Stimulated activated CD8-positive, alpha-beta memory T cell treated with anti-CD3 and anti-CD28 coated beads, Interleukin-15, amount 100 ng/mL, for 4 hours (primary cell): Measurements from ENCODE around the gene FRMD3.

Experiments
- DNase-seq, 2 donors: peaks; one replicate each; pipeline ENCODE4 v3.0.0-alpha.2; 2020; ENCODE audit warnings: low read depth in 2 of 2

Gene FRMD3

DNA sequence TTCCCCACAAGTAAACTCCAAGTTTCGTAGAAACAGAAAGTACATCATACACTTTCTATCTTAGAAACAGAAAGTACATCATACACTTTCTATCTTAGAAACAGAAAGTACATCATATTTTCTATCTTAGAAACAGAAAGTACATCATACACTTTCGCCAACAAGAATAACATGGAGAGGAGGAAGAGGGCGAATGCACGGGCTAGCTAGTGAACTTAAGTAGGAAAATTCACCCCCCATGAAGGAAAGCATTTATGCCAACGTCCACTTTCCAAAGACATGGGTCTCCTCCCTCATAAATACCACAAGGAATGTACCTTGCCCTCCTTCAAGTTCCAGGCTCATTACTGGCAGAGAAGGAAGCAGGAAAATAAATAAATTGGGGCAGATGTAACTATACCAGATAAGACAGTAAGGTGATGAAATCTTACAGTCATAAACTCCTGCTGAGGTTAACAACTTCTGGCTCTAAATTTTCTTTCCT, 64.7 kb downstream of the FRMD3 start:
- DNase-seq, result no peak

DNA sequence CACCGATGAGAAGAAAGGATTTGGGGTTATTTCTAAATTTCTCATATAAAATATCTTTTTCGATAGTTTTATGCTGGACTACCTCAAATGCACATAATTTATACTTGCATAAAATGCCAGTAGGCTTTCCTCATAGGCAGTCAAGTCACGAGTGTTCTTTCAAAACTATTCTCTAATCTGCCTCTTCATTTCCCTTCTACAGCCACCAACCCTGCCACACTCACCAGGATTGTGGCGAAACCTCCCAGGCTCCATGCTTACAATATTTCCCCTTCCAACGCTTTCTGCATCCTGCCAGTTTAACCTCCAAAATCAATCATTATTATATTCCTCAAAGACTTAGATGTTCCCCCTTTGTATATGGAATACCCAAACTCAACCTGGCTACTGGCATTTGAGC, 65.4 kb downstream of the FRMD3 start:
- no peak for DNase-seq

DNA sequence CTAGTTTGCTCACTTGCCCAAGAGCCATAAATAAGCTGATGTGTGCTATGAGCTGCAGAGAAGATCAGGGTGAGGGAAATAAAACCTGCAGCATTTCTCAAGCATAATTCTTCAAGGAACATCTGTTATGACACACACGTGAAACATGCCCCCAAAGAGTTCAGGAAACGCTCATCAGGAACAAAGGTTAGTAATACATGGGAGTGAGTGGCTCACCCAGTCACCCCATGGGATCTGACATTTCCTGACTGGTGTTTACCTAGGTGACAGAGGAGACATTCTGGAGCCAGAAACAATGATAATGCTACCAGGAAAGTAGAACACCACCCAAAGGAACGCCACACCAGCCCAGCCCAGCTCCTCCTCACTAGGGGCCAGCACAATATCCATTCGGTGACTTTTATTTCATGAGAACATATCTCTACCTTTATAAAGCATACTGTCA, 66.0 kb downstream of the FRMD3 start:
- no peak for DNase-seq

DNA sequence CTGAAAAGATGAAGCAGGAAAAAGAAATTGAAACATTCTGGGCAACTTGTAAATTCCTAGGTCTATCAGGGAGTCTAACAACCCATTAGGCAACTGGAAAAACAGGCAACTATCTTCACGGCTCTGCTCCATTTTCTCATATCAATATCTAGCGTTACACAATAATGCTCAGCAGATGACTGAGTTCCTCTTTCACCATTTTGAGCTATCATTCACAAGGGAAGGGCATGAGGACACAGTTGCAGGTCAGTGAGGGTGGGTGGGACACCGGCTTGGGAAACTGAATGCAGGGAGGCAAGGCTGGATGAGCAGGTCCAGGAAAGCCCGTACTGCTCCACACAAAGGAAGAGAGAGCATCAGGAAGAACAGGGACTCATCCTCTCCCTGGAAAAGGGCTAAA, 67.0 kb downstream of the FRMD3 start:
- no peak for DNase-seq

DNA sequence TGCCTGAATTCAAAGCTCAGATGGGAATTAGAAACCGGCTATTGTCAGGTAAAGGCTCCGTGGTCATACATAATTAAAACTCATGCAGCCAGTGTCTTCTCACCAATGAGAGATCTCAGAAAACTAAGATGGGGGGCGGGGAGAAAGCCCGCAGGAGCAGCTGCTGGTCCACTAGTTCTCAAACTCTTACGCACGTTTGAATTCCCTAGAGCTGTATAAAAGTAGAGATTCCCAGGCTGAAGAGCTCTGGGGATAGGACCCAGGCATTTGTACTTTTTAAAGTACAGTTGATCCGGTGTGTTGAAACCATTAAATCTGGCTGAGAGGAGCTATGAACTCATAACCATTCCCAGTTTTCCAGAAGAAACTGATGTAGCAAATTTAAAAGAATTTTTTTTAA, 68.5 kb downstream of the FRMD3 start:
- DNase-seq, result no peak

DNA sequence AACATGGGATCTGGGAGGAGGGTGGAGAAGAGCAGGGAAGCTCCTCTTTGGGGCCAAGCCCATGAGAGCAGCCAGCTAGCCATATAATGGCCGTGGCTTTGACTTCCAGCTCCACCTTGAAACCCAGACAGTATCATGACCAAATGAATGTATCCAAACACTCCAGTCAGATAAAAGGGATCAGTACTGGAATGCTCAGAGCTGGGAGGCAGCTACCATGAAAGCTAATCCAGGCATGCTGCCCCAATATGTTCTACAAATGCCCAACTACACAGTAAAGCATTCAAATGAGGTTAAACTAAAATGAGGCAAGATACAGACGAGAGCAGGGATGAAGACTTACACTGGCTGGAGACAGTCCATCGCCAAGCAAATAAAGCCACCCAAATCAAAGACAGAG, 69.4 kb downstream of the FRMD3 start:
- no peak for DNase-seq

DNA sequence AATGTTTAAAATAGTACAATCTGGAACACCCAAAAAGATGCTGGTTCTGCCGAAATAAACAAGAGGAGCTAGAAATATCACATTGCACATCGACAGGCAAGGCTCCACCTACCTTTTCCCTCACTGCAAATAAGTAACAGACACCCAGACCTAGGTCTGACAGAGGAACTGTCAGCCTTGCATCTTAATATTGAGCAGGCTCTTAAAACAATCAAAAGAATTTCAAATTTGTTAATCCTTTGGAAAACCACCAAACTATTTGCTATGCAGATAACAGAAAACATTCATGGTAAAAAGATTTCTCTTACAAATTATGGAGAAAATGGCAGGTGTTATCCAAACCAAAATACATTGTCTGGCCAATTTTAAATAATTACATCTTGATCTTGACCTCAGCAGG, 71.3 kb downstream of the FRMD3 start:
- no peak for DNase-seq

DNA sequence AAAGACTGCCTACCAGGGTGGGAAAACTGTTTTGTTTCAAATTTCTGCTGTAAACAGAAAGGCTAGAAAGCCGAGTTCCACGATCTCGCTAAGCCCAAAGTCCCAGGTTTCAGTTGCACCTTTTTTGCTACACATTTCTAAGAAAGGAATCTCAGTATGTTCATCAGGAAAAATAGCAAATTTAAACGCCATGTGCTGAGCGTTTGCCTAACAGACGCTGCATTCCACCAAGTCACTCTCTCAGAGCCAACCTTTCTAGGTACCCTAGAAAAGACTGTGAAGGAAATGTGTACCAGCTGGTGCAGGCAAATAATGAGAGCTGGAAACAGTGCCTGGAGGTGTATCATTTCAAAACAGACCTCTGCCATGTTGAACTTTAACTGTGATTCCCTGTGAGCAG, 71.8 kb downstream of the FRMD3 start:
- no peak for DNase-seq

DNA sequence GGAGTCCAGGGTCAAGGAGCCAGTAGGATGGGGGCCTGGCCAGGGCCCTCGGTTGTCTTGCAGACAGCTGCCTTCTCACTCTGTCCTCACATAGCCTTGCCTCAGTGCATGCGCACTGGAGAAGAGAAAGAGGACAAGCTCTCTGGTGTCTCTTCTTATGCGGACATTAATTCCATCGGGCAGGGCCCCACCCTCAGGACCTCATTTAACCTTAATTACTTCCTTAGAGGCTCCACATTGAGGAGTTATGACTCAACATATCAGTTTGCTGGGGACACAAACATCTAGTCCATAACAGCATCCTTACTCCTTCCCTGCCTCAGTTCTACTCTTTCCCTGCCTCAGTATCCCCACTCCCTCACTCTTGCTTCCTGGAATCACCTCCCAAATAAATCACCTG, 78.4 kb downstream of the FRMD3 start:
- DNase-seq, result no peak

DNA sequence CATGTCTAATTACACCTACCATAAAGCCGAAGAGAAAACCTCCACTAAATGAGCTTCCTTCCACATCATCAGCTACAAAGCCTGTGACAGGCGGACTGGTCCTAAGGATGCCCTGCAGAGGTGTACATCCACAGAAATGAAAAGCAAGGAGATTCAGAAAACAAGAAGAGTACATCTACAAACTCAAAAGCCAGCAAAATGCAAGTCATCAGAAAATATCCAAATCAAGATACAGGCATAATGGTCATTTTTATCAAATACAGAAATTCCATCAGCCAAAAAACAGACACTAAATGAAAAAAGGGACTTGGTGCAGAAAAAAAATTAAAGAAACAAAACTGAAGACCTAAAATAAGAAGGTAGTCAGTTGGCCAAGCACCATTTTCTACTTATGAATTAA, 79.7 kb downstream of the FRMD3 start:
- no peak for DNase-seq

DNA sequence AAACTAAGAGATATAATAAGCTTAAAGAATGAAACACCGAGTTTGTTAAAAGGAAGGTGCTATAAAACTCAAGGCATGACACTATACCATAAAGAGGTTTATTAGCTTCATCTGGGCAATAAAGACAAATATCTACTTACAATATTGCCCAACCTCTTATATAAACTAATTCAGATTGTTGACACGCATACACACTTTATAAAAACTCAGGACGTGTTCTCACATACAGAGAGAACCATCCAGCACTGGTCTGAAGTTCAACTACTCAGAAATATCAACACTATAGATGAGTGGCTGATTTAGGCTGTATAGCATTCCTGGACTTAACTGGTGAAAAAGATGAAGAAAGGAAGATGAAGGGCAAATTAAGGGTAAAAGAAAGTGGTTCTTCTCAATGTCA, 81.2 kb downstream of the FRMD3 start:
- DNase-seq, result no peak

DNA sequence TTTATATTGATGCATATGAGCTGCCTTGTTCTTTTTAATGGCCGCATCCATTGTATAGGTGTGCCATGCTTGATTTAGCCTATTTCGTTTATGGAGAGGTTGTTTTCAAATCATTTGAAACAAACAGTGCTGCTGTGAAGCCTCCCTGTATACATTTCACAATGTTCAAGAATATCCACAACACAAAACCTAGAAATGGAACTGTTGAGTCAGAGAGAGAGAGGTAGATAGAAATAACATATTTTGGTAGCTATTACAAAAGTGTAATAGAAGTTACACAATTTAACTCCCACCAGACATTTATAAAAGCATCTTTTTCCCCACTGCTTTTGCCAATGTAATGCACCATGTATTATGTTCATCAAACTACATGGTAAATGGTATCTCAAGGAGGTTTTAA, 82.0 kb downstream of the FRMD3 start:
- no peak for DNase-seq

DNA sequence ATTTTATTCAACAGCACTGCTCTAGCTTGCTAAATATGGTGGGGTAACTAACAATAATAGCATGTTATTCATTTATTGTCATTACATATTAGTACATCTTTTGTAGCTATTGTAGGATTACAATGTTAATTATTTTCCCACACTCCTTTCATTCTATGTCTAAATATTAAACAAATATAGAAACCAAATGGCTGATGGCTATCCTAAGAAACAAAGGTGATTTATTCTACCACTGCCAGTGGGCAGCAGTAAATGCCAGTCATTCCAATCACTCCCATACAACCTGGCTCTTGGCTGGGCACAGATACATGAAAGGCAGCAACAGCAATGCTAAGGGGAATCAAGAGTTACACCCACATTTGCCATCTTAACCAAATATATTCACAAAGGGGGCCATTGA, 84.1 kb downstream of the FRMD3 start:
- no peak for DNase-seq

DNA sequence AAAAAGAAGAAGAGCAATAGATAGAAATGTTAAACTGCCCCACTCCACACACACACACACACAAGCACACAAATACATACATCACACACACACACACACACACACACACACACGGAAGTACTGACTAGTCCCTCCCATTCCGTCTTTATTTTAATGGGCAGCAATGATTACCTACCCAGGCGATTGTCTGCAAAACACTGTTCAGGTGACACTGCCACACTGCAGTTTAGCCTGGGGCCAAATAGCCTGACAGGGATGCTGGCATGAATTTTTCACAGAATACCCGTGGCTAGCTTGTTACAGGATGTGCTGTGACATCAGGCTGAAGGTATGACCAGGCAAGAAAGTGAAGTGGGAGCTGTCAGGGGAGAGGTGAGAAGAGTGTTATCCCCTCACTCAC, 86.9 kb downstream of the FRMD3 start:
- no peak for DNase-seq

DNA sequence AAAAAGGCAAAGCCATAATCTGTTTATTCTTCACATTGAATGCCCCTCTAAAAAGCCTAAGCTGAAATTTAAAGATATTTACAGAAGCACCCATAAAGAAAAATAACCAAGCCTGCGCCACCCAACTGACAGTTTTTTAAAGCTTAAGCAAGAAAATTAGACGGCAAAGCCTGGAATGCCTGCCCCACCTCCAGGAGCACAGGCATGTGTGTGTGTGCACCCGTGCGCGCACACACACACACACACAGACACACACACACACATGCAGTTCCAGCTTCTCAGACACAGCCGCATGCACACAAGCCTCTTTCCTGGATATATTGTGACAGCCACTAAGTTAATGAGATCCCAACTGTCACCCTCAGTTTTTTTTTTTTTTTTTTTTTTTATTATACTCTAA, 88.2 kb downstream of the FRMD3 start:
- no peak for DNase-seq

DNA sequence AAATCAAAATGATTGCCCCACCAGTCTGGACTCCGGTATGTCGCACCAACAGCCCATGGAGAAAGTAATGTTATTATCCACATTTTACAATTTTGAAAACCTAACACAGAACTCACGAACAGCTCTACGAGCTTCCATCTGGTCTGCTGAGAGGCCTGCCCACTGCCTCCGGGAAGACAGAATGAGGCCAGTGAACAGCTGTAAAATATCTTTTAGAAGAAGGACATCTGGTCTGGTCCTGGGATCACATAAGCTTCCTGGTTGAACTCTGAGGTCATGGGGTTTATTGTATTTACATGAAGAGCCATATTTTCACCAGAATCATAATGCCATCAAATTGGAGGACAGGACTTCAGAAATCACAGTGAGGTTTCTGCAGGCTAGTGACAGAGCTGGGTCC, 89.0 kb downstream of the FRMD3 start:
- no peak for DNase-seq

DNA sequence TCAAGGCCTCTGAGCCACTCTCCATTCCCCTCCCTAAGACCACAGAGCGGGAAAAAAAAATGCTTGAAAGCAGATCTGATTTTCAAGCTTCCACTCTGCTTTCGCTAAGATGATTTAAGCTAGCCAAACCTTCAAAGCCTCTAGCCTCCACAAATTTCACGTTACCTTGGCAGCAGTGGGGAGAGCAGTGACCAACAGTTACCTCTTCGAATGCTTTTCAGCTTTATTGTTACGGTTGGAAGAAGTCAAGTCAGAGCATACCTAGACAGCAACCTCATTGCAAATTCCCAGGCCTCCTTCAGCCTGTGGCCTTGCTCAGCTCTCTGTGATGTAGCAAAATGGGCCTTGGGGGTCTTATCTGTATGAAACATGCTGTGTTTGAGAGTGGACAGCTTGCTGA, 89.6 kb downstream of the FRMD3 start:
- DNase-seq, result no peak

DNA sequence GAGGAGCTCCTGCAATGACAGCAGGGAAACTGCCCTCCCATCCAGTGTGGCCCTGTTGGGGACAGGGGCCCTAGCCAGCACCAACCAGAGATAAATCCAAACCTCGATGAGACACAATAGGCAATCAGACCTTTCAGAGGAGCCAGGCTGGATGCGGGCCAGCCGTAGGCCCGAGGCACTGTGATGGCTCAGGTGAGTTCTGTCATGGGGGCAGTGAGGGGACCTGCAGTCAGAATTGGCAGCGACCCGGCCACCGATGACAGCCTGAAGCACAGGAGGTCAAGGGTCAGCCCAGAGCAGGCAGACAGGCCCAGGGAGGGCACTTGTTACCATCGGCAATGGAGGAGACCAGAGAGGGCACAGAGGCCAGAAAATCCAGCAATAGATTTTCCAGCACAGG, 90.8 kb downstream of the FRMD3 start:
- DNase-seq, result no peak

DNA sequence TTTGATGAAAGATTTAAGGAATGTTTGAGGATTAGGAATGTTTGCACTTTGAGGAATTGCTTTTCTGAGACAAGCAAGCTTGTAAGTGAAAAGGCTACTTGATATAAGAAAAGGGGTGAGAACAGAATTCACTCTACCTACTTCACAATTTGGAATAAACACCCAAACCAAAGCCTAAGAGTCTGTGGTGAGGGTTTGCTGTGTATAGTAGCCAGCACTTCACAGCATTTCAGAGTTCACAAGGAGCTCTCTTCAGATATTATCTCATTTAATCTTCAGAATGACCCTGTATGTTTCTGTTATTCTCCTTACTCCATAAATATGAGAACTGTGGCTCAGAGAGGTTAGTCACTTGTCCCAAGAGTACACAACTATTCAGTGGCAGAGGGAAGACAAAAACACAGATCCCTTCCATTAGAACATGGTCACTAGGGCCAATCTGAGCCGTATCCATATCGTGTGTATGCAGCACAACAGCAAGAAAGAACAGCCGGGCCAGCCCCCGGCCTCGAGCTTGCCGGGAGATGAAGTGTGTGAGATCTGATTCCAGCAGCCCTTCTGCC, 92.4 kb downstream of the FRMD3 start:
- no peak for DNase-seq

DNA sequence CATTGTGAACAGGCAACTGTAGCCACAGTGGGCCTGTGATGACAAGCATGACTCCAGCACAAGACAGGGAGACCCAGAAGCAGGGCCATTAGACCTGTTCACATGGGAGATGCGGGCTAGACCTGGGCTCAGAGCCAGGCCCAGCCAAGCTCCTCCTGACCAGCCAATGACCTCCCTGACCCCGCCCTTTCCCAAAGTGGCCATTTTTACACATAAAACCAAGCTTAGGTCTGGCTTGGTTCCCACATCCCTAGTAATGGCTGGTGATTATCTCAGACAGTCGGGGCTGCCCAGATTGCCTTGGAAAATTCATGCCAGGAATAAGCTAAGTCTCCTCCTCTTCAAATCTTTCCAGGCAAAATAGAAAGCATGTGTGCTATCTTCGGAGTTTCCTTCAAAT, 94.1 kb downstream of the FRMD3 start:
- no peak for DNase-seq

DNA sequence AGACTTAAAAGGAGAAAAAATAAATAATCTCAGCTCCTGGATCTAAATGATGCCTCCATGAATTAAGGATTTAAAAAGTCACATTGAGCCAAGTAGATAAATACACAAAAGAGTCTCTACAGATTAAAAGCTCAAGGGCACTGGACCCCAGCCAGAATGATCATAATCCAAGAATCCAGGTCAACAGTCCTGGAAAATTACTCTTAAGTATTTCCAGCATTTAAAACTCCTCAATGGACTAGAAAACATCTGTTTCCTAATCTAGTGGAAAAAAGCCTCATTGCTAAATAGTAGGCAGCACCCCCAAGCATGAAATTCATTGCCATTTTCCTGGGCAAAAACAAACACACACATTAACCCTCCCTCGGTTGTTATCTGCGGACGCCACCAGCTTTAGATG, 96.8 kb downstream of the FRMD3 start:
- DNase-seq, result no peak

DNA sequence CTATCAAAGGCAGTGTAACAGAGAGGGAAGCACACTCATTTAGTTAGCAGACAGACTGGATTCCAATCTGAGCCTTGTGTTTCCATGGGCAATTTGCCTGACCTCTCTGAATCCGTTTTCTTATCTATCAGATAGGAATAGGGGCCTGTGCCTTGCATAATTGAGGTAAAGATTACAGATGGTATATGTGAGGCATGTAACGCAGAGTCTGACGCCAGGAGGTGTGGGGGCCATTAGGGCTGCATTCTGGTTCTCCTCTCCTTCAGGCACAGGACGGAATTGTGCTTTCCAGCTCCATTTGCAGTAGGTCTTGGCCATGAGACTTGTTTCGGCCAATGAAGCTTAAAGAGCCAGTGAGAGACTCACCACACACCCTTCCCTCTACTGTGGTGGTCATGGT, 97.6 kb downstream of the FRMD3 start:
- DNase-seq, result no peak

DNA sequence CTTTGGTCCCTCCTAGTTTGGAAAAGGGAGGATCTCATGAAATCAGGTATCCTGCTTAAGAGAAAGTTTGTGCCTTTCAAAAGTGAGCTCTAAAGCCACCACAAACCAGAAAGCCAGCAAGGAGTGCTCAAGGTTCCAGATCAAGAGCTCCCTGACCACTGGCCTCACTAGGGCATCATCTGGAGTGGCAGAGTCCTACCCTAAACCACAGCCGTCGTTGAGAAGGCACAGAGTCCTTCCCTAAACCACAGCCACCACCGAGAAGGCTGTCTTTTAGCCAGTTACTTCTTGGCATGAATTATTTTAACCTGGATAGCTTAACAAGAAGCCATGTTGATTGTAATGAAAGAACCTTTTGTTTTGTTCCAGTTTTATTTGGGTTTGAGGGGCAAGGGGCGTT, 102.9 kb downstream of the FRMD3 start:
- no peak for DNase-seq

DNA sequence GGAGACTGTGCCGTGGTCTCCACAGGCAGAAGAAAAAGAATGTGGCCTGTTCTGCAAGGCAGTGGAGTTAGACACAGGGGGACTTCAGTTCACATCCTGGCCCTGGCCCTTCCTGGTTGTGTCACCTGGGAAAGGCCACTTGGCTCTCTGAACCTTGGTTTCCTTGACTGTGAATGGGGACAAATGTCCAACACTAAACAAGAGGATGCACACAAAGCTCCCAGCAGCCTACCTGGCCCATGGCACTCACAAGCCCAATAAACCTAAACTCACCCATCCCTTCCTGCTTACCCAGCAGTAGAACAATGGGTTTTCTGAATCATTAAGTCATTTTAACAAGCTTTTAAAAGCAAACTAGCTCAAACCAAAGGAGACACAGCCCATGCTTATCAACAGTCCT, 103.9 kb downstream of the FRMD3 start:
- DNase-seq, result no peak

DNA sequence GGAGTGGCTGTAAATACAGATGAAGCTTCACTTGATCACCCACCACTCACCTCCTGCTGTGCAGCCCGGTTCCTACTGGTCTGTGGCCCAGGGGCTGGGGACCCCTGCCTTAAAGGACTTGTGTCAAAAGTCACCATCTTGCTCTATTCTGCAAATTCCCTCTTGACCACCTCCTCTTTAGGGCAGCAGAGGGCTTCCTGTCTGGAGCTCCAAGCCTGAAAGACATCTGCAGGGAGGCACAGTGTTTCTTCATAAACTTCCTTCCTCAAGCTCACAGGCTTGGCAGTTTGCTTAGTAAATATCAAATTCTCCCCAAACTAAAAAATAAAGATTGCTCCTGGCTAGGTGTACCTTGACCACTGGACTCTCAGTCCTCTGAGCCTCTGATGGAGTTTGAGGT, 104.4 kb downstream of the FRMD3 start:
- no peak for DNase-seq
